Endodermal cell (in vitro differentiated cells): ENCODE data around the gene CARD11. TPM values are rescaled to one million over a fixed set of nuclear protein-coding genes. Genes with fewer than 3 reads are reported as not detected.

Experiments
- DNase-seq: peaks from one replicate; pipeline ENCODE4 v3.0.0-alpha.2; 2017
- H3K27ac ChIP-seq: 2 replicates; pipeline ENCODE4 v1.5.1; 2013; ENCODE audit warnings: mild to moderate bottlenecking, low read depth, low read length, moderate library complexity
- H3K27me3 ChIP-seq: 2 replicates; pipeline ENCODE4 v1.6.1; 2013; ENCODE audit warnings: mild to moderate bottlenecking, low read length, moderate library complexity; ENCODE audit not compliant: insufficient read depth, control insufficient read depth, poor library complexity, severe bottlenecking
- H3K36me3 ChIP-seq: 2 replicates; pipeline ENCODE4 v1.7.0; 2013; ENCODE audit warnings: mild to moderate bottlenecking, low read length, moderate library complexity; ENCODE audit not compliant: control insufficient read depth, insufficient read depth
- H3K4me1 ChIP-seq: one replicate; pipeline ENCODE4 v1.7.0; 2013; ENCODE audit warnings: low read length; ENCODE audit not compliant: control insufficient read depth, insufficient read depth
- H3K4me3 ChIP-seq: 2 replicates; pipeline ENCODE4 v1.5.1; 2013; ENCODE audit warnings: mild to moderate bottlenecking, low read length, moderate library complexity
- H3K9ac ChIP-seq: 2 replicates; pipeline ENCODE4 v1.6.1; 2013; ENCODE audit warnings: mild to moderate bottlenecking, low read length, moderate library complexity; ENCODE audit not compliant: poor library complexity, severe bottlenecking; ENCODE audit errors: extremely low read depth
- H3K9me3 ChIP-seq: 2 replicates; pipeline ENCODE4 v1.6.1; 2013; ENCODE audit warnings: mild to moderate bottlenecking, low read length, moderate library complexity; ENCODE audit not compliant: control insufficient read depth
- H3K27ac Mint-ChIP-seq: 2 replicates; pipeline ENCODE4 v1.8.0; 2020; ENCODE audit warnings: mixed read lengths
- H3K27me3 Mint-ChIP-seq: 2 replicates; pipeline ENCODE4 v1.8.0; 2021; ENCODE audit warnings: mild to moderate bottlenecking, mixed read lengths; ENCODE audit not compliant: insufficient read depth
- H3K36me3 Mint-ChIP-seq: 2 replicates; pipeline ENCODE4 v1.8.0; 2020; ENCODE audit warnings: low read depth, mixed read lengths
- H3K4me1 Mint-ChIP-seq: 2 replicates; pipeline ENCODE4 v1.8.0; 2020; ENCODE audit warnings: mixed read lengths
- H3K4me3 Mint-ChIP-seq: 2 replicates; pipeline ENCODE4 v1.8.0; 2020; ENCODE audit warnings: mild to moderate bottlenecking, moderate library complexity, mixed read lengths
- H3K9me3 Mint-ChIP-seq: 2 replicates; pipeline ENCODE4 v1.8.0; 2020; ENCODE audit warnings: mild to moderate bottlenecking, mixed read lengths
- WGBS, 2 experiments: methylation state at CpG; one replicate each; pipeline versions ENCODE4 v1.1.5 to v1.1.7; 2013; ENCODE audit warnings: missing lambda C conversion rate in 2 of 2, mixed read lengths in 1 of 2; ENCODE audit not compliant: insufficient coverage in 1 of 2, insufficient read length in 1 of 2; 5-methylcytosine and 5-hydroxymethylcytosine counted together
- total RNA-seq, 2 donors: library from RNA; stranded (reverse); fragmentation: NEBNext Ultra II Directional in 1 of 2; extraction: Animal tissue kit (Norgen Biotek cat#: 25700) in 1 of 2; gene quantifications; 2 replicates in 1 of 2; 3 replicates in 1 of 2; pipeline ENCODE4 v1.2.1, GENCODE V29; 2021
- TF ChIP-seq, protein P1 (sequence below): fragments of 200-600 bp; sonication (generic); conservative IDR thresholded peaks from 2 replicates; pipeline ENCODE4 v1.5.0; 2021; ENCODE audit warnings: antibody characterized with exemption, mild to moderate bottlenecking

The CARD11 gene
- total RNA-seq, 2 donors from 2014 or later = 7.2 to 10.8 TPM

DNA sequence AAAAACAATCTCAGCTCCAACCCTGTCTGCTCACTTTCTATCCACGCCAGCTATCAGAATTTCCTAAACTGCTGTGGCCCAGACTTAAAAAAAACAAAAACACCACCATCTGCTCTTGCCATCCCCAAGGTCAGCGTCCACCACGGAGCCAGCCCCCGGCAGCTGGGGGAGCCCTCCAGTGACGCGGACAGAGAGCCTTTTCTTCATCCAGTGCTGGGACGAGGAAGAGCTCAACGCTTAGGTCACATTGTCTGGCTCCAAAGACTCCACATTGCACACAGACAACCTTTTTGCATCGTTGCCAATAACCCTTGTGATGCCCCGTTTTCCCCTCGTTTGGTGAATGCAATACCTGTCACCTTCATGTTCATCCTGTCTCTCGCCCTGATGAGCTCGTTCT, 132.2 kb downstream of the CARD11 start:
- no peaks in the 10 kb centered on the region for H3K27me3 ChIP-seq
- H3K27ac Mint-ChIP-seq = no peak overlapping the region
- H3K4me3 ChIP-seq = no peak overlapping the region
- H3K9me3 ChIP-seq = no peaks in the 10 kb centered on the region
- WGBS, 2 experiments = 89 to 94% methylated on average over 6 to 13 of the region's 13 CpGs
- DNase-seq = no peak
- H3K27me3 Mint-ChIP-seq = no peaks in the 10 kb centered on the region
- TF ChIP-seq, protein P1, sequence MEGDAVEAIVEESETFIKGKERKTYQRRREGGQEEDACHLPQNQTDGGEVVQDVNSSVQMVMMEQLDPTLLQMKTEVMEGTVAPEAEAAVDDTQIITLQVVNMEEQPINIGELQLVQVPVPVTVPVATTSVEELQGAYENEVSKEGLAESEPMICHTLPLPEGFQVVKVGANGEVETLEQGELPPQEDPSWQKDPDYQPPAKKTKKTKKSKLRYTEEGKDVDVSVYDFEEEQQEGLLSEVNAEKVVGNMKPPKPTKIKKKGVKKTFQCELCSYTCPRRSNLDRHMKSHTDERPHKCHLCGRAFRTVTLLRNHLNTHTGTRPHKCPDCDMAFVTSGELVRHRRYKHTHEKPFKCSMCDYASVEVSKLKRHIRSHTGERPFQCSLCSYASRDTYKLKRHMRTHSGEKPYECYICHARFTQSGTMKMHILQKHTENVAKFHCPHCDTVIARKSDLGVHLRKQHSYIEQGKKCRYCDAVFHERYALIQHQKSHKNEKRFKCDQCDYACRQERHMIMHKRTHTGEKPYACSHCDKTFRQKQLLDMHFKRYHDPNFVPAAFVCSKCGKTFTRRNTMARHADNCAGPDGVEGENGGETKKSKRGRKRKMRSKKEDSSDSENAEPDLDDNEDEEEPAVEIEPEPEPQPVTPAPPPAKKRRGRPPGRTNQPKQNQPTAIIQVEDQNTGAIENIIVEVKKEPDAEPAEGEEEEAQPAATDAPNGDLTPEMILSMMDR = no peak
- H3K36me3 Mint-ChIP-seq = no peaks in the 10 kb centered on the region
- H3K4me1 Mint-ChIP-seq = no peaks in the 10 kb centered on the region
- H3K4me1 ChIP-seq = no peaks in the 10 kb centered on the region
- no peaks in the 10 kb centered on the region for H3K36me3 ChIP-seq
- H3K9ac ChIP-seq = no peak overlapping the region
- H3K27ac ChIP-seq = no peak overlapping the region
- no peaks in the 10 kb centered on the region for H3K9me3 Mint-ChIP-seq
- no peak overlapping the region for H3K4me3 Mint-ChIP-seq

DNA sequence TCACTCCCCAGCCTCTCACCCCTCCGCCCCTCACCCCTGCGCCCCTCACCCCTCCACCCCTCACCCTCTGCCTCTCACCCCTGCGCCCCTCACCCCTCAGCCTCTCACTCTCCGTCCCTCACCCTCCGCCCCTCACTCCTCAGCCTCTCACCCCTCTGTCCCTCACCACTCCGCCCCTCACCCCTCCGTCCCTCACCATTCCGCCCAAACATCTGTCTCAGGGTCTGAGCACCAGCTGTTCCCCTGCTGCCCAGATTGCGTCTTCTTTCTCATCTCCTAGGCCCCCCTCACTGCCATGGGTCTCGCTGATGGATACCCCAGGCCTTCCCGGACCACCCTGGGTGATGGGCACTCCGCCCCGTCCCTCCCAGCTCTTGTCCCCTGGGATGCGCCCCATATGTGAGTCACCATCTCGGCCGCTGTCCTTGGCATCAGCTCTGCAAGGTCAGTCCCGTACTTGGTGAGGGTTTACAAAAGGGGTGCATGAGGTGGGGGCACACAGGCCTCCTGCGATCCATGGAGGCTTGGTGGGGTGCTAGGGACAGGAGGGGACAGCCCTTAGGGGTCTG, 134.1 kb downstream of the CARD11 start:
- no peaks in the 10 kb centered on the region for H3K9me3 Mint-ChIP-seq
- TF ChIP-seq, protein P1 = no peak
- H3K36me3 Mint-ChIP-seq = peaks cover 3% of the 10 kb centered on the region
- no peaks in the 10 kb centered on the region for H3K9me3 ChIP-seq
- WGBS, 2 experiments = 90 to 91% methylated on average over 10 to 16 of the region's 18 CpGs
- no peak overlapping the region for H3K9ac ChIP-seq
- no peak overlapping the region for H3K27ac Mint-ChIP-seq
- H3K4me1 ChIP-seq = no peaks in the 10 kb centered on the region
- no peaks in the 10 kb centered on the region for H3K4me1 Mint-ChIP-seq
- H3K27me3 Mint-ChIP-seq = no peaks in the 10 kb centered on the region
- H3K27me3 ChIP-seq = no peaks in the 10 kb centered on the region
- no peak for DNase-seq
- no peak overlapping the region for H3K4me3 ChIP-seq
- H3K36me3 ChIP-seq = no peaks in the 10 kb centered on the region
- no peak overlapping the region for H3K4me3 Mint-ChIP-seq
- no peak overlapping the region for H3K27ac ChIP-seq

DNA sequence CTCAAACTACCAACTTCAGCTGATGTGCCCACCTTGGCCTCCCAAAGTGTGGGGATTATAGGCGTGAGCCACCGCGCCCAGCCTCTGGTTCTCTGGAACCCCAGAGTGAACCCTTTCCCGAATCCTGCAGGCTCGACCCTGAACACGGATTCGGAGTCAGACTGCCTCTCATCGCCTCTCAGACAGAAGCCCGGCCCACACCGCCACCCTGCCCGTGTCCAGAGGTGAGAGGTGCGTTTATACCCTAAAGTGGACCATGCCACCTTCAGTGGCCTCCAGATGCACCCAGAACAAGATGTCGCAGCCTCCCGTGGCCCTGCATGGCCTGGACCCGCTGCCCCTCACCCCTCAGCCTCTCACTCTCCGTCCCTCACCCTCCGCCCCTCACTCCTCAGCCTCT, 134.6 kb downstream of the CARD11 start:
- DNase-seq = no peak
- Histone ChIP-seq H3K4me3 (no peak overlapping the region), H3K27ac (no peak overlapping the region), H3K9ac (no peak overlapping the region), H3K36me3 (no peaks in the 10 kb centered on the region), H3K4me1 (no peaks in the 10 kb centered on the region), H3K9me3 (no peaks in the 10 kb centered on the region), H3K27me3 (no peaks in the 10 kb centered on the region)
- no peaks in the 10 kb centered on the region for H3K27me3 Mint-ChIP-seq
- no peak overlapping the region for H3K27ac Mint-ChIP-seq
- H3K36me3 Mint-ChIP-seq = peaks cover 3% of the 10 kb centered on the region
- no peak overlapping the region for H3K4me3 Mint-ChIP-seq
- H3K9me3 Mint-ChIP-seq = no peaks in the 10 kb centered on the region
- H3K4me1 Mint-ChIP-seq = no peaks in the 10 kb centered on the region
- TF ChIP-seq, protein P1 = no peak
- 97% methylated on average over 12 of the region's 17 CpGs for WGBS, 2 experiments
